SK-N-SH treated with all-trans-retinoic acid at 6 μM for 48 hours (cell line): ENCODE results near the gene CHFR.
"Not testable (repeated sequence)": the region's sequence is repeated elsewhere in the genome, so short reads cannot be mapped to it uniquely, and the experiment has no call there.

Source experiments
- ATAC-seq: fragments of 200-7000 bp; cut with Tn5 transposase; 3 replicates; pipeline ENCODE4 v1.9.1; 2020; ENCODE audit warnings: mild to moderate bottlenecking, moderate library complexity
- BACH2 ChIP-seq: fragments of 250-450 bp; sonication (Bioruptor Pico); IDR thresholded peaks from 2 replicates; pipeline ENCODE4 v1.9.0; 2021; ENCODE audit warnings: mild to moderate bottlenecking, borderline replicate concordance
- CREB5 ChIP-seq: fragments of 250-450 bp; sonication (Bioruptor Pico); IDR thresholded peaks from 2 replicates; pipeline ENCODE4 v1.5.1; 2020; ENCODE audit warnings: low read depth, mild to moderate bottlenecking, moderate library complexity
- ESRRG ChIP-seq: fragments of 250-450 bp; sonication (Bioruptor Pico); IDR thresholded peaks from 2 replicates; pipeline ENCODE4 v1.6.1; 2021; ENCODE audit warnings: mild to moderate bottlenecking
- ISL1 ChIP-seq: fragments of 250-450 bp; sonication (Bioruptor Pico); IDR thresholded peaks from 2 replicates; pipeline ENCODE4 v2.1.2; 2022; ENCODE audit warnings: mild to moderate bottlenecking, moderate library complexity
- PATZ1 ChIP-seq: fragments of 250-450 bp; sonication (Bioruptor Pico); IDR thresholded peaks from 2 replicates; pipeline ENCODE4 v1.8.0; 2020; ENCODE audit warnings: mild to moderate bottlenecking, moderate library complexity, borderline replicate concordance
- POU6F1 ChIP-seq: fragments of 250-450 bp; sonication (Bioruptor Pico); IDR thresholded peaks from 2 replicates; pipeline ENCODE4 v1.8.0; 2021; ENCODE audit warnings: low read depth, mild to moderate bottlenecking, moderate library complexity, borderline replicate concordance
- SNAI2 ChIP-seq: fragments of 250-450 bp; sonication (Bioruptor Pico); IDR thresholded peaks from 2 replicates; pipeline ENCODE4 v1.5.0; 2020; ENCODE audit warnings: mild to moderate bottlenecking, moderate library complexity
- TCF4 ChIP-seq: fragments of 250-450 bp; sonication (Bioruptor Pico); IDR thresholded peaks from 2 replicates; pipeline ENCODE4 v1.8.0; 2021; ENCODE audit warnings: mild to moderate bottlenecking, moderate library complexity, borderline replicate concordance
- TOX ChIP-seq: fragments of 250-450 bp; sonication (Bioruptor Pico); IDR thresholded peaks from 2 replicates; pipeline ENCODE4 v1.8.0; 2021; ENCODE audit warnings: mild to moderate bottlenecking, moderate library complexity, borderline replicate concordance
- ZC3H10 ChIP-seq: fragments of 250-450 bp; sonication (Bioruptor Pico); IDR thresholded peaks from 2 replicates; pipeline ENCODE4 v1.5.1; 2021; ENCODE audit warnings: mild to moderate bottlenecking, moderate library complexity
- ZNF8 ChIP-seq: fragments of 450-650 bp; formaldehyde crosslinking; IDR thresholded peaks from 2 replicates; pipeline ENCODE4 v1.5.0; 2020; ENCODE audit warnings: mild to moderate bottlenecking, moderate library complexity
- TF ChIP-seq, protein P1 (sequence below): fragments of 250-450 bp; sonication (Bioruptor Pico); IDR thresholded peaks from 2 replicates; pipeline ENCODE4 v1.5.1; 2021; ENCODE audit warnings: mild to moderate bottlenecking, moderate library complexity

The CHFR gene

DNA sequence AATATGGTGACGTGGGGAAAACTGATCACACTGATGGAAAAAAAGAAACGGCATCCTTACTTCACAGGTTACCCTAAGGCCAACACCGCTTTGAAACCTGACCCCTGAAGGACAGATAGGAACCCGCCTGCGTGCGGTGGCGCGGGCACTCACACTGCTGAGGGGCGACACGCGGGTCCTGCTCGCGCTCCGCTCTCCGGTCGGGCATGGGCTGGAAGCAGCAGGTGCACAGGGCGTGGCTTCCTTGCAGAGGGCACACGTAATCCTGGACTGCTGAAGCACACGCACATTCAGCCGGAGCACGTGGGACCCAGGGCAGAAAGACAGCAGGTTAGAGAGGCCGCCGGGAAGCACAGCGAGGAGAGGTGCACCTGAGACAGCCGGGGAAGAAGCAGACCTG is 35.9 kb downstream of the CHFR start:
- TF ChIP-seq TCF4 (CRISPR knock-in tag) (no peak), ZNF8 (CRISPR knock-in tag) (no peak), ZC3H10 (CRISPR knock-in tag) (no peak), BACH2 (CRISPR knock-in tag) (no peak), ISL1 (CRISPR knock-in tag) (no peak), PATZ1 (no peak)
- ATAC-seq: no peak

GRCh38 chr12:132850291-132850690 is 37.1 kb downstream of the CHFR start:
- TF ChIP-seq ZNF8 (CRISPR knock-in tag) (no peak), ZC3H10 (CRISPR knock-in tag) (no peak), ISL1 (CRISPR knock-in tag) (no peak)
- no peak for ATAC-seq

DNA sequence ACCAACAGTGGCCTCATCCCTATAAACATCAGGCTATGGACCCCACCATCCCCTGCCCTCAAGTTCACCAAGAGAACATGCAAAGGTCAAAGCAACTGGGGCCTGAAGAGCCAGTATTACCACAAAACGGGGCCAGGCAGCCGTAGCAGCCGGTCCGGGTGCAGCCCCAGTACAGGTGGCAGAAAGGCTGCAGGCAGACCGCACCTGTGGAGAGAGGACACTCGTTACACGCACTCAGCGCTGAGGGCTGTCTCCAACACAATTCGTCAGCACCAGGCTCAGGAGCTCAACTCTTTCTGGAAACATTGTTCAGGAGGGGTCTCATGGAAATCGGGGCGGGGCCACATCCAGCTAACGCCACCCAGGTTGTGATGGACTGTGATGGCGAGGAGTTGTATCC is 38.9 kb downstream of the CHFR start:
- no peak for ATAC-seq
- TF ChIP-seq ISL1 (CRISPR knock-in tag): no peak
- no peak for TF ChIP-seq TCF4 (CRISPR knock-in tag)
- no peak for TF ChIP-seq PATZ1

GRCh38 chr12:132847363-132848356 is 39.7 kb downstream of the CHFR start:
- TF ChIP-seq ZC3H10 (CRISPR knock-in tag) (no peak), TOX (no peak), TCF4 (CRISPR knock-in tag) (no peak), POU6F1 (no peak), BACH2 (CRISPR knock-in tag) (no peak), ESRRG (CRISPR knock-in tag) (no peak)
- TF ChIP-seq, protein P1, sequence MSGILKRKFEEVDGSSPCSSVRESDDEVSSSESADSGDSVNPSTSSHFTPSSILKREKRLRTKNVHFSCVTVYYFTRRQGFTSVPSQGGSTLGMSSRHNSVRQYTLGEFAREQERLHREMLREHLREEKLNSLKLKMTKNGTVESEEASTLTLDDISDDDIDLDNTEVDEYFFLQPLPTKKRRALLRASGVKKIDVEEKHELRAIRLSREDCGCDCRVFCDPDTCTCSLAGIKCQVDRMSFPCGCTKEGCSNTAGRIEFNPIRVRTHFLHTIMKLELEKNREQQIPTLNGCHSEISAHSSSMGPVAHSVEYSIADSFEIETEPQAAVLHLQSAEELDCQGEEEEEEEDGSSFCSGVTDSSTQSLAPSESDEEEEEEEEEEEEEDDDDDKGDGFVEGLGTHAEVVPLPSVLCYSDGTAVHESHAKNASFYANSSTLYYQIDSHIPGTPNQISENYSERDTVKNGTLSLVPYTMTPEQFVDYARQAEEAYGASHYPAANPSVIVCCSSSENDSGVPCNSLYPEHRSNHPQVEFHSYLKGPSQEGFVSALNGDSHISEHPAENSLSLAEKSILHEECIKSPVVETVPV: no peak
- no peak for ATAC-seq

GRCh38 chr12:132844681-132845080 is 42.7 kb downstream of the CHFR start:
- ATAC-seq: not testable (repeated sequence)

DNA sequence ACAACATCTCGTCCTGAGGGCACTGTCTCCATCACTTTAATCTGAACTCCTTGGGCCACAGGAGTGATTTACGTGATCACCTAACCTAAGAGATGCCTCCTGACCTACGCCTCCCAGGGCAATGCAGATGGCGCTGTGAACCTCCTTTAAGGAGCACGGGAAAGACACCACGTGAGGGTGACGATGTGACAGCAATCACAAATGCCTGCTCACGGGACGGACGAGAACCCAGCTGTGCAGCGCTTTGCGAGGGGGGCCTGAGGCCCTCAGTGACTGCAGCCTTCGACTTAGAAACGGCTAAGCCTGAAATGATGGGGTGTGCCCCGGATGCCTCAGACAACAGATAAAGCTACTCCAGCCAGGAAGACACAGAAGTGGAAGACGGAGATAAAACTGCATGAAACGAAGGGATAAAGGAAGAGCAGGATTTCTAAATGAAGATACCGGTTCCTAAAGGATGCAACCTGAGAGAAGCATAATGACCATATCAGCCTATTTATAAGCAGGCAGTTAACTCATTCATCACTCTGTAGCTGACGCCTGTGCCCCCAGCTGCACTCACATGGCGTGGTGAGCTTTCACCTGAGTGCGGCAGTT is 44.9 kb downstream of the CHFR start:
- no peak for ATAC-seq
- no peak for TF ChIP-seq ZNF8 (CRISPR knock-in tag)
- no peak for TF ChIP-seq SNAI2 (CRISPR knock-in tag)
- no peak for TF ChIP-seq ISL1 (CRISPR knock-in tag)
- TF ChIP-seq CREB5 (CRISPR knock-in tag): no peak
